NT2/D1 (cell line): ENCODE measurements around the gene RBBP8NL.

ENCODE experiments used
- SUZ12 ChIP-seq: IDR thresholded peaks from 2 replicates; pipeline ENCODE4 v1.6.1; 2011; ENCODE audit not compliant: insufficient read length, insufficient read depth; ENCODE audit errors: extremely low read depth
- YY1 ChIP-seq: IDR thresholded peaks from 2 replicates; pipeline ENCODE4 v1.6.1; 2011; ENCODE audit not compliant: insufficient read length, insufficient read depth
- ZNF274 ChIP-seq: IDR thresholded peaks from 2 replicates; pipeline ENCODE4 v1.6.1; 2011; ENCODE audit warnings: mild to moderate bottlenecking, low read depth, low read length

GRCh38 chr20:62430866-62431447 lies 3.6 kb upstream of the RBBP8NL start:
- TF ChIP-seq YY1 (no peak), ZNF274 (no peak), SUZ12 (no peak)
